GM23338 (cell line): Measurements from ENCODE around the gene OR2M2. TPM values are rescaled to one million over a fixed set of nuclear protein-coding genes. Genes with fewer than 3 reads are reported as not detected.

Experiments
- ATAC-seq: fragments of 200-7000 bp; cut with Tn5 transposase; 3 replicates; pipeline ENCODE4 v1.9.1; 2020
- DNase-seq: peaks from one replicate; pipeline ENCODE4 v3.0.0-alpha.2; 2015; ENCODE audit warnings: low spot score
- H2AFZ ChIP-seq: fragments of 200-600 bp; sonication (generic); 2 replicates; pipeline ENCODE4 v1.8.0; 2016; ENCODE audit warnings: antibody characterized with exemption, mild to moderate bottlenecking, moderate library complexity
- H3F3A ChIP-seq: fragments of 200-600 bp; sonication (generic); replicated peaks from 2 replicates; pipeline ENCODE4 v1.8.0; 2017; ENCODE audit warnings: antibody characterized with exemption, mixed run types, low read depth
- H3K27ac ChIP-seq: fragments of 200-600 bp; sonication (generic); 2 replicates; pipeline ENCODE4 v1.6.1; 2016; ENCODE audit warnings: low read depth
- H3K27me3 ChIP-seq: fragments of 200-600 bp; sonication (generic); 2 replicates; pipeline ENCODE4 v1.8.0; 2016; ENCODE audit warnings: mild to moderate bottlenecking, mixed run types, moderate library complexity; ENCODE audit not compliant: insufficient read depth
- H3K36me3 ChIP-seq: fragments of 200-600 bp; sonication (generic); 2 replicates; pipeline ENCODE4 v1.8.0; 2016; ENCODE audit warnings: mild to moderate bottlenecking; ENCODE audit not compliant: insufficient read depth
- H3K4me1 ChIP-seq: fragments of 200-600 bp; sonication (generic); 2 replicates; pipeline ENCODE4 v1.8.0; 2016; ENCODE audit warnings: mild to moderate bottlenecking, moderate library complexity; ENCODE audit not compliant: insufficient read depth
- H3K4me2 ChIP-seq: fragments of 200-600 bp; sonication (generic); 2 replicates; pipeline ENCODE4 v1.7.1; 2017; ENCODE audit warnings: mixed run types
- H3K4me3 ChIP-seq: fragments of 200-600 bp; sonication (generic); 2 replicates; pipeline ENCODE4 v1.6.1; 2016; ENCODE audit warnings: mixed run types
- H3K79me2 ChIP-seq: fragments of 200-600 bp; sonication (generic); replicated peaks from 2 replicates; pipeline ENCODE4 v1.8.0; 2017; ENCODE audit warnings: mild to moderate bottlenecking; ENCODE audit not compliant: insufficient read depth
- H3K9me2 ChIP-seq: fragments of 200-600 bp; sonication (generic); 2 replicates; pipeline ENCODE4 v1.8.0; 2017; ENCODE audit not compliant: insufficient read depth
- H4K20me1 ChIP-seq: fragments of 200-600 bp; sonication (generic); replicated peaks from 2 replicates; pipeline ENCODE4 v1.8.0; 2017; ENCODE audit warnings: mild to moderate bottlenecking; ENCODE audit not compliant: insufficient read depth
- H3K27ac Mint-ChIP-seq: 2 replicates; pipeline ENCODE4 v1.8.0; 2020; ENCODE audit warnings: inconsistent platforms, mild to moderate bottlenecking, moderate library complexity, mixed read lengths
- H3K27me3 Mint-ChIP-seq: 3 replicates; pipeline ENCODE4 v1.8.0; 2022; ENCODE audit warnings: low read depth, mild to moderate bottlenecking, moderate library complexity, mixed read lengths, inconsistent platforms; ENCODE audit not compliant: insufficient read depth, poor library complexity
- H3K36me3 Mint-ChIP-seq: 3 replicates; pipeline ENCODE4 v1.8.0; 2021; ENCODE audit warnings: low read depth, mild to moderate bottlenecking, inconsistent platforms, moderate library complexity, mixed read lengths
- H3K4me1 Mint-ChIP-seq: 3 replicates; pipeline ENCODE4 v1.8.0; 2020; ENCODE audit warnings: mild to moderate bottlenecking, inconsistent platforms, mixed read lengths
- H3K4me3 Mint-ChIP-seq: 3 replicates; pipeline ENCODE4 v1.8.0; 2021; ENCODE audit warnings: moderate library complexity, mild to moderate bottlenecking, inconsistent platforms, mixed read lengths
- H3K9me3 Mint-ChIP-seq: 3 replicates; pipeline ENCODE4 v1.8.0; 2020; ENCODE audit warnings: moderate library complexity, mild to moderate bottlenecking, inconsistent platforms, mixed read lengths
- CREB1 ChIP-seq: fragments of 250-450 bp; sonication (Bioruptor Pico); IDR thresholded peaks from 2 replicates; pipeline ENCODE4 v1.5.0; 2020; ENCODE audit warnings: low read depth, mild to moderate bottlenecking, moderate library complexity
- EZH2 ChIP-seq: fragments of 200-600 bp; sonication (generic); IDR thresholded peaks from one replicate; pipeline ENCODE4 v1.8.0; 2017; ENCODE audit warnings: antibody characterized with exemption, mild to moderate bottlenecking, low read depth; ENCODE audit not compliant: unreplicated experiment
- EZH2phosphoT487 ChIP-seq: fragments of 200-600 bp; sonication (generic); IDR thresholded peaks from one replicate; pipeline ENCODE4 v1.8.1; 2018; ENCODE audit warnings: antibody characterized with exemption; ENCODE audit not compliant: unreplicated experiment
- NANOG ChIP-seq: IDR thresholded peaks from 2 replicates; pipeline ENCODE4 v1.6.1; 2016; ENCODE audit warnings: antibody characterized with exemption, borderline replicate concordance
- POLR2AphosphoS5 ChIP-seq: IDR thresholded peaks from 2 replicates; pipeline ENCODE4 v1.6.1; 2016; ENCODE audit warnings: antibody characterized with exemption, low read depth
- STAT1 ChIP-seq: IDR thresholded peaks from one replicate; pipeline ENCODE4 v1.6.1; 2016; ENCODE audit warnings: antibody characterized with exemption; ENCODE audit not compliant: unreplicated experiment
- ZNF114 ChIP-seq: fragments of 250-450 bp; sonication (Bioruptor Pico); IDR thresholded peaks from 2 replicates; pipeline ENCODE4 v1.5.0; 2020; ENCODE audit warnings: mild to moderate bottlenecking, moderate library complexity
- ZNF331 ChIP-seq: fragments of 250-450 bp; sonication (Bioruptor Pico); IDR thresholded peaks from 2 replicates; pipeline ENCODE4 v1.5.0; 2020; ENCODE audit warnings: low read depth, mild to moderate bottlenecking, moderate library complexity
- polyA plus RNA-seq: library from polyadenylated mRNA; unstranded; fragments of >200 nt; fragmentation: Nextera tagmentation; extraction: Ambion mirVana; gene quantifications from 2 replicates; pipeline ENCODE4 v1.2.1, GENCODE V29; 2016
- total RNA-seq: library from RNA; depleted of rRNA; stranded (reverse); fragments of >200 nt; shearing (Covaris generic); gene quantifications from 2 replicates; pipeline ENCODE4 v1.2.3, GENCODE V29; 2014
- TF ChIP-seq, protein P1 (sequence below): fragments of 250-450 bp; sonication (Bioruptor Pico); IDR thresholded peaks from 2 replicates; pipeline ENCODE4 v1.5.0; 2020; ENCODE audit warnings: mild to moderate bottlenecking, moderate library complexity
- TF ChIP-seq, protein P2 (sequence below): IDR thresholded peaks from 2 replicates; pipeline ENCODE4 v1.6.1; 2016; ENCODE audit warnings: antibody characterized with exemption
- TF ChIP-seq, protein P3 (sequence below): IDR thresholded peaks from one replicate; pipeline ENCODE4 v1.6.1; 2018; ENCODE audit warnings: antibody characterized with exemption; ENCODE audit not compliant: unreplicated experiment

Gene OR2M2
- total and polyA plus RNA-seq, 2 experiments from 2014 or later: not detected

DNA sequence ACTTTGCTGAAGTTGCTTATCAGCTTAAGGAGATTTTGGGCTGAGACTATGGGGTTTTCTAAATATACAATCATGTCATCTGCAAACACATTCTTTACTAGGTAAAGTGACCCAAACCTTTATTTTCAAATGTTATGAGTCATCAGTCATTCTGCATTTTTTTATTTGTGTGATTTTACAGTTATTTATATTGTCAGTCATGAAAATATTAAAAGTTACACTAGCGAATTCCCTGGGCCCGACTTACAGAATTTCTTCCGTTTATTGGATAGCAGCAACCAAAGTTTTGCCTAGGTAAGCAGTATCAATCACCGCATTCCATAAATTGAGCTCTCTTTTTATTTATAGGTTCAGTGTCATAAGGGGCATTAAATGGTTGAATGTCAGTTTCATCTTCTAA lies 15.9 kb upstream of the OR2M2 start:
- H2AFZ ChIP-seq: no peak overlapping the region
- H3K4me3 ChIP-seq: no peak overlapping the region
- Mint-ChIP-seq H3K36me3 (peaks cover 10% of the 10 kb centered on the region; the same call in 2 of the 3 replicates), H3K27ac (no peak overlapping the region), H3K4me1 (no peaks in the 10 kb centered on the region), H3K27me3 (no peaks in the 10 kb centered on the region), H3K4me3 (no peak overlapping the region), H3K9me3 (peaks cover 82% of the 10 kb centered on the region)
- H3K4me1 ChIP-seq: no peaks in the 10 kb centered on the region
- TF ChIP-seq NANOG (no peak), EZH2phosphoT487 (no peak), ZNF331 (CRISPR knock-in tag) (no peak), STAT1 (no peak), CREB1 (CRISPR knock-in tag) (no peak), ZNF114 (CRISPR knock-in tag) (no peak), POLR2AphosphoS5 (no peak), EZH2 (no peak)
- TF ChIP-seq, protein P1, sequence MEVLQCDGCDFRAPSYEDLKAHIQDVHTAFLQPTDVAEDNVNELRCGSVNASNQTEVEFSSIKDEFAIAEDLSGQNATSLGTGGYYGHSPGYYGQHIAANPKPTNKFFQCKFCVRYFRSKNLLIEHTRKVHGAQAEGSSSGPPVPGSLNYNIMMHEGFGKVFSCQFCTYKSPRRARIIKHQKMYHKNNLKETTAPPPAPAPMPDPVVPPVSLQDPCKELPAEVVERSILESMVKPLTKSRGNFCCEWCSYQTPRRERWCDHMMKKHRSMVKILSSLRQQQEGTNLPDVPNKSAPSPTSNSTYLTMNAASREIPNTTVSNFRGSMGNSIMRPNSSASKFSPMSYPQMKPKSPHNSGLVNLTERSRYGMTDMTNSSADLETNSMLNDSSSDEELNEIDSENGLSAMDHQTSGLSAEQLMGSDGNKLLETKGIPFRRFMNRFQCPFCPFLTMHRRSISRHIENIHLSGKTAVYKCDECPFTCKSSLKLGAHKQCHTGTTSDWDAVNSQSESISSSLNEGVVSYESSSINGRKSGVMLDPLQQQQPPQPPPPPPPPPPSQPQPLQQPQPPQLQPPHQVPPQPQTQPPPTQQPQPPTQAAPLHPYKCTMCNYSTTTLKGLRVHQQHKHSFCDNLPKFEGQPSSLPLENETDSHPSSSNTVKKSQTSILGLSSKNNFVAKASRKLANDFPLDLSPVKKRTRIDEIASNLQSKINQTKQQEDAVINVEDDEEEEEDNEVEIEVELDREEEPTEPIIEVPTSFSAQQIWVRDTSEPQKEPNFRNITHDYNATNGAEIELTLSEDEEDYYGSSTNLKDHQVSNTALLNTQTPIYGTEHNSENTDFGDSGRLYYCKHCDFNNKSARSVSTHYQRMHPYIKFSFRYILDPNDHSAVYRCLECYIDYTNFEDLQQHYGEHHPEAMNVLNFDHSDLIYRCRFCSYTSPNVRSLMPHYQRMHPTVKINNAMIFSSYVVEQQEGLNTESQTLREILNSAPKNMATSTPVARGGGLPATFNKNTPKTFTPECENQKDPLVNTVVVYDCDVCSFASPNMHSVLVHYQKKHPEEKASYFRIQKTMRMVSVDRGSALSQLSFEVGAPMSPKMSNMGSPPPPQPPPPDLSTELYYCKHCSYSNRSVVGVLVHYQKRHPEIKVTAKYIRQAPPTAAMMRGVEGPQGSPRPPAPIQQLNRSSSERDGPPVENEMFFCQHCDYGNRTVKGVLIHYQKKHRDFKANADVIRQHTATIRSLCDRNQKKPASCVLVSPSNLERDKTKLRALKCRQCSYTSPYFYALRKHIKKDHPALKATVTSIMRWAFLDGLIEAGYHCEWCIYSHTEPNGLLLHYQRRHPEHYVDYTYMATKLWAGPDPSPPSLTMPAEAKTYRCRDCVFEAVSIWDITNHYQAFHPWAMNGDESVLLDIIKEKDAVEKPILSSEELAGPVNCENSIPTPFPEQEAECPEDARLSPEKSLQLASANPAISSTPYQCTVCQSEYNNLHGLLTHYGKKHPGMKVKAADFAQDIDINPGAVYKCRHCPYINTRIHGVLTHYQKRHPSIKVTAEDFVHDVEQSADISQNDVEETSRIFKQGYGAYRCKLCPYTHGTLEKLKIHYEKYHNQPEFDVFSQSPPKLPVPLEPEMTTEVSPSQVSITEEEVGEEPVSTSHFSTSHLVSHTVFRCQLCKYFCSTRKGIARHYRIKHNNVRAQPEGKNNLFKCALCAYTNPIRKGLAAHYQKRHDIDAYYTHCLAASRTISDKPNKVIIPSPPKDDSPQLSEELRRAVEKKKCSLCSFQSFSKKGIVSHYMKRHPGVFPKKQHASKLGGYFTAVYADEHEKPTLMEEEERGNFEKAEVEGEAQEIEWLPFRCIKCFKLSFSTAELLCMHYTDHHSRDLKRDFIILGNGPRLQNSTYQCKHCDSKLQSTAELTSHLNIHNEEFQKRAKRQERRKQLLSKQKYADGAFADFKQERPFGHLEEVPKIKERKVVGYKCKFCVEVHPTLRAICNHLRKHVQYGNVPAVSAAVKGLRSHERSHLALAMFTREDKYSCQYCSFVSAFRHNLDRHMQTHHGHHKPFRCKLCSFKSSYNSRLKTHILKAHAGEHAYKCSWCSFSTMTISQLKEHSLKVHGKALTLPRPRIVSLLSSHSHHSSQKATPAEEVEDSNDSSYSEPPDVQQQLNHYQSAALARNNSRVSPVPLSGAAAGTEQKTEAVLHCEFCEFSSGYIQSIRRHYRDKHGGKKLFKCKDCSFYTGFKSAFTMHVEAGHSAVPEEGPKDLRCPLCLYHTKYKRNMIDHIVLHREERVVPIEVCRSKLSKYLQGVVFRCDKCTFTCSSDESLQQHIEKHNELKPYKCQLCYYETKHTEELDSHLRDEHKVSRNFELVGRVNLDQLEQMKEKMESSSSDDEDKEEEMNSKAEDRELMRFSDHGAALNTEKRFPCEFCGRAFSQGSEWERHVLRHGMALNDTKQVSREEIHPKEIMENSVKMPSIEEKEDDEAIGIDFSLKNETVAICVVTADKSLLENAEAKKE (CRISPR knock-in tag): no peak
- TF ChIP-seq, protein P2, sequence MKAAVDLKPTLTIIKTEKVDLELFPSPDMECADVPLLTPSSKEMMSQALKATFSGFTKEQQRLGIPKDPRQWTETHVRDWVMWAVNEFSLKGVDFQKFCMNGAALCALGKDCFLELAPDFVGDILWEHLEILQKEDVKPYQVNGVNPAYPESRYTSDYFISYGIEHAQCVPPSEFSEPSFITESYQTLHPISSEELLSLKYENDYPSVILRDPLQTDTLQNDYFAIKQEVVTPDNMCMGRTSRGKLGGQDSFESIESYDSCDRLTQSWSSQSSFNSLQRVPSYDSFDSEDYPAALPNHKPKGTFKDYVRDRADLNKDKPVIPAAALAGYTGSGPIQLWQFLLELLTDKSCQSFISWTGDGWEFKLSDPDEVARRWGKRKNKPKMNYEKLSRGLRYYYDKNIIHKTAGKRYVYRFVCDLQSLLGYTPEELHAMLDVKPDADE: no peak
- TF ChIP-seq, protein P3, sequence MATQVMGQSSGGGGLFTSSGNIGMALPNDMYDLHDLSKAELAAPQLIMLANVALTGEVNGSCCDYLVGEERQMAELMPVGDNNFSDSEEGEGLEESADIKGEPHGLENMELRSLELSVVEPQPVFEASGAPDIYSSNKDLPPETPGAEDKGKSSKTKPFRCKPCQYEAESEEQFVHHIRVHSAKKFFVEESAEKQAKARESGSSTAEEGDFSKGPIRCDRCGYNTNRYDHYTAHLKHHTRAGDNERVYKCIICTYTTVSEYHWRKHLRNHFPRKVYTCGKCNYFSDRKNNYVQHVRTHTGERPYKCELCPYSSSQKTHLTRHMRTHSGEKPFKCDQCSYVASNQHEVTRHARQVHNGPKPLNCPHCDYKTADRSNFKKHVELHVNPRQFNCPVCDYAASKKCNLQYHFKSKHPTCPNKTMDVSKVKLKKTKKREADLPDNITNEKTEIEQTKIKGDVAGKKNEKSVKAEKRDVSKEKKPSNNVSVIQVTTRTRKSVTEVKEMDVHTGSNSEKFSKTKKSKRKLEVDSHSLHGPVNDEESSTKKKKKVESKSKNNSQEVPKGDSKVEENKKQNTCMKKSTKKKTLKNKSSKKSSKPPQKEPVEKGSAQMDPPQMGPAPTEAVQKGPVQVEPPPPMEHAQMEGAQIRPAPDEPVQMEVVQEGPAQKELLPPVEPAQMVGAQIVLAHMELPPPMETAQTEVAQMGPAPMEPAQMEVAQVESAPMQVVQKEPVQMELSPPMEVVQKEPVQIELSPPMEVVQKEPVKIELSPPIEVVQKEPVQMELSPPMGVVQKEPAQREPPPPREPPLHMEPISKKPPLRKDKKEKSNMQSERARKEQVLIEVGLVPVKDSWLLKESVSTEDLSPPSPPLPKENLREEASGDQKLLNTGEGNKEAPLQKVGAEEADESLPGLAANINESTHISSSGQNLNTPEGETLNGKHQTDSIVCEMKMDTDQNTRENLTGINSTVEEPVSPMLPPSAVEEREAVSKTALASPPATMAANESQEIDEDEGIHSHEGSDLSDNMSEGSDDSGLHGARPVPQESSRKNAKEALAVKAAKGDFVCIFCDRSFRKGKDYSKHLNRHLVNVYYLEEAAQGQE: no peak
- H3F3A ChIP-seq: no peaks in the 10 kb centered on the region
- no peaks in the 10 kb centered on the region for H3K79me2 ChIP-seq
- no peak overlapping the region for H3K4me2 ChIP-seq
- ATAC-seq: no peak
- DNase-seq: no peak
- peaks cover 10% of the 10 kb centered on the region; the same call in 1 of the 2 replicates for H3K36me3 ChIP-seq
- H4K20me1 ChIP-seq: no peaks in the 10 kb centered on the region
- H3K27ac ChIP-seq: no peak overlapping the region
- H3K27me3 ChIP-seq: no peaks in the 10 kb centered on the region
- no peaks in the 10 kb centered on the region for H3K9me2 ChIP-seq
